Muscle layer of duodenum (tissue), 2 donors: Measurements from ENCODE around the gene PHLDB1.

Experiments
- H3K27ac ChIP-seq: one replicate; pipeline ENCODE4 v1.7.0; 2013; ENCODE audit warnings: mild to moderate bottlenecking, low read length
- H3K27me3 ChIP-seq: one replicate; pipeline ENCODE4 v1.7.0; 2013; ENCODE audit warnings: low read depth, mild to moderate bottlenecking, control low read depth, low read length
- H3K36me3 ChIP-seq, 2 donors: one replicate each; pipeline ENCODE4 v1.7.0; 2013; ENCODE audit warnings: low read length in 2 of 2, control low read depth in 1 of 2, mild to moderate bottlenecking in 1 of 2; ENCODE audit not compliant: insufficient read depth in 2 of 2, control insufficient read depth in 1 of 2
- H3K4me1 ChIP-seq, 2 donors: one replicate each; pipeline ENCODE4 v1.7.0; 2013; ENCODE audit warnings: low read length in 2 of 2, mild to moderate bottlenecking in 2 of 2, control low read depth in 1 of 2, moderate library complexity in 1 of 2; ENCODE audit not compliant: insufficient read depth in 2 of 2, control insufficient read depth in 1 of 2
- H3K4me3 ChIP-seq, 2 donors: one replicate each; pipeline ENCODE4 v1.7.0; 2013; ENCODE audit warnings: low read length in 2 of 2, low read depth in 1 of 2, mild to moderate bottlenecking in 1 of 2
- H3K9me3 ChIP-seq, 2 donors: one replicate each; pipeline ENCODE4 v1.7.0; 2013; ENCODE audit warnings: low read length in 2 of 2, control low read depth in 1 of 2, mild to moderate bottlenecking in 1 of 2; ENCODE audit not compliant: control insufficient read depth in 1 of 2
- donor health status: healthy.

The PHLDB1 gene

GRCh38 chr11:118696673-118697226 lies 89.3 kb downstream of the PHLDB1 start:
- Histone ChIP-seq H3K27ac (no peak overlapping the region), H3K4me3 (no peak overlapping the region), H3K27me3 (no peaks in the 10 kb centered on the region), H3K4me1 (no peaks in the 10 kb centered on the region), H3K9me3 (peaks cover 0 to 3% of the 10 kb centered on the region in 2 donors), H3K36me3 (no peaks in the 10 kb centered on the region)

- Histone ChIP-seq H3K27me3 (no peaks in the 10 kb centered on the region), H3K4me1 (no peaks in the 10 kb centered on the region), H3K9me3 (peaks cover 0 to 3% of the 10 kb centered on the region in 2 donors)
Observed at GRCh38 chr11:118697346-118697745, 89.9 kb downstream of the PHLDB1 start.

GRCh38 chr11:118699506-118700220 lies 92.2 kb downstream of the PHLDB1 start:
- no peaks in the 10 kb centered on the region for H3K27me3 ChIP-seq
- no peaks in the 10 kb centered on the region for H3K36me3 ChIP-seq
- no peak overlapping the region for H3K27ac ChIP-seq
- no peak overlapping the region for H3K4me3 ChIP-seq
- H3K4me1 ChIP-seq: no peaks in the 10 kb centered on the region
- H3K9me3 ChIP-seq: peaks cover 0 to 3% of the 10 kb centered on the region in 2 donors

More at GRCh38 chr11:118697346-118697745, 89.9 kb downstream of the PHLDB1 start:
- no peak overlapping the region for H3K4me3 ChIP-seq
- no peaks in the 10 kb centered on the region for H3K36me3 ChIP-seq
- H3K27ac ChIP-seq: no peak overlapping the region

- no peak overlapping the region for H3K4me3 ChIP-seq
- H3K27me3 ChIP-seq: no peaks in the 10 kb centered on the region
- H3K27ac ChIP-seq: no peak overlapping the region
- no peaks in the 10 kb centered on the region for H3K36me3 ChIP-seq
- H3K9me3 ChIP-seq: peaks cover 0 to 3% of the 10 kb centered on the region in 2 donors
- H3K4me1 ChIP-seq: no peaks in the 10 kb centered on the region
Observed at GRCh38 chr11:118703563-118704106, 96.2 kb downstream of the PHLDB1 start.

GRCh38 chr11:118705111-118705741 lies 97.8 kb downstream of the PHLDB1 start:
- Histone ChIP-seq H3K9me3 (no peaks in the 10 kb centered on the region), H3K27me3 (no peaks in the 10 kb centered on the region), H3K4me3 (no peak overlapping the region), H3K36me3 (no peaks in the 10 kb centered on the region), H3K4me1 (no peaks in the 10 kb centered on the region), H3K27ac (no peak overlapping the region)

GRCh38 chr11:118705791-118706545 lies 98.6 kb downstream of the PHLDB1 start:
- Histone ChIP-seq H3K4me3 (no peak overlapping the region), H3K27me3 (no peaks in the 10 kb centered on the region), H3K9me3 (no peaks in the 10 kb centered on the region), H3K27ac (no peak overlapping the region), H3K4me1 (no peaks in the 10 kb centered on the region), H3K36me3 (no peaks in the 10 kb centered on the region)

GRCh38 chr11:118706546-118706825 lies 99.1 kb downstream of the PHLDB1 start:
- Histone ChIP-seq H3K4me1 (no peaks in the 10 kb centered on the region), H3K9me3 (no peaks in the 10 kb centered on the region), H3K27ac (no peak overlapping the region), H3K27me3 (no peaks in the 10 kb centered on the region), H3K36me3 (no peaks in the 10 kb centered on the region), H3K4me3 (no peak overlapping the region)
